Psoas muscle (tissue), 8 donors: Measurements from ENCODE around the gene VDR. TPM values are rescaled to one million over a fixed set of nuclear protein-coding genes. Genes with fewer than 3 reads are reported as not detected.
A peak's percentile ranks its signal among the peaks of the same experiment; 100 is the strongest.
"Not testable (repeated sequence)": the region's sequence is repeated elsewhere in the genome, so short reads cannot be mapped to it uniquely, and the experiment has no call there.

Source experiments
- ATAC-seq, 4 donors: fragments of 200-7000 bp; cut with Tn5 transposase; one replicate each; pipeline ENCODE4 v1.9.1; 2020; ENCODE audit warnings: moderate library complexity in 3 of 4, mild to moderate bottlenecking in 2 of 4
- DNase-seq, 2 donors: peaks; one replicate each; pipeline ENCODE4 v3.0.0-alpha.2; 2020
- H3K27ac ChIP-seq: fragments of 200-600 bp; one replicate; pipeline ENCODE4 v1.8.0; 2022
- H3K27me3 ChIP-seq, 3 donors: fragments of 200-600 bp in 1 of 3; one replicate each; pipeline versions ENCODE4 v1.6.1 to v1.8.0; 2013 to 2022; ENCODE audit warnings: low read length in 2 of 3, mild to moderate bottlenecking in 2 of 3, moderate library complexity in 1 of 3; ENCODE audit not compliant: insufficient read depth in 3 of 3
- H3K36me3 ChIP-seq, 2 donors: fragments of 200-600 bp in 1 of 2; one replicate each; pipeline versions ENCODE4 v1.6.1 to v1.8.0; 2013 to 2022; ENCODE audit warnings: low read depth in 1 of 2, mild to moderate bottlenecking in 1 of 2, moderate library complexity in 1 of 2; ENCODE audit not compliant: insufficient read depth in 1 of 2
- H3K4me1 ChIP-seq: fragments of 200-600 bp; one replicate; pipeline ENCODE4 v1.8.0; 2022
- H3K4me3 ChIP-seq: fragments of 200-600 bp; one replicate; pipeline ENCODE4 v1.8.0; 2022; ENCODE audit warnings: mild to moderate bottlenecking
- H3K9me3 ChIP-seq: fragments of 200-600 bp; one replicate; pipeline ENCODE4 v1.8.0; 2022
- whole genome bisulfite sequencing, 3 donors: extraction: QIAGEN DNeasy Blood & Tissue Kit; methylation state at CpG; one replicate each; pipeline versions ENCODE4 v1.1.6 to v1.1.7; 2013; 5-methylcytosine and 5-hydroxymethylcytosine counted together
- intact Hi-C, 2 donors: fragments of 100-400 bp; cut with DNase I; formaldehyde crosslinking; loops; one replicate each; pipeline versions ENCODE4 v1.11.0 to v1.14.2; 2022
- polyA plus RNA-seq, 3 donors: library from polyadenylated mRNA; stranded (reverse); fragments of 200-250 nt; gene quantifications; one replicate each; pipeline ENCODE4 v1.2.3, GENCODE V29; 2013
- total RNA-seq, 4 donors: library from RNA; stranded (reverse); fragmentation: NEBNext Ultra II Directional in 2 of 4; extraction: Animal tissue kit (Norgen Biotek cat#: 25700) in 2 of 4; gene quantifications; one replicate each; pipeline versions ENCODE4 v1.2.1 to v1.2.4, GENCODE V29; 2021 to 2023
- TF ChIP-seq, protein P1 (sequence below): fragments of 200-600 bp; IDR thresholded peaks from one replicate; pipeline ENCODE4 v1.8.0; 2022; ENCODE audit warnings: antibody characterized with exemption
- donor health status: healthy with polysubstance abuse.
- donor health status: DM: no; HTN: no; CAD: no; lungs with moderate emphysema.
- donor health status: Bipolar disorder and iron deficiency.
- donor health status: healthy.
- donor health status: DM: yes; HTN: yes; CAD: no.
- donor health status: DM: no; HTN: no; CAD: no.
- donor health status: DM: no; HTN: no; CAD: no.
- donor health status: DM: yes; HTN: yes; CAD: no.

The VDR gene
- total and polyA plus RNA-seq, 7 donors, result 0.62 to 6.1 (median 3.0) TPM

- WGBS, 3 donors, result 28 to 47% (median 31%) methylated on average over 15 to 23 of the region's 23 CpGs
- H3K27ac ChIP-seq, result peak overlapping the region; percentile 91
- peak in 2 of 4 donors; percentile 25 to 27 for ATAC-seq
- TF ChIP-seq, protein P1, sequence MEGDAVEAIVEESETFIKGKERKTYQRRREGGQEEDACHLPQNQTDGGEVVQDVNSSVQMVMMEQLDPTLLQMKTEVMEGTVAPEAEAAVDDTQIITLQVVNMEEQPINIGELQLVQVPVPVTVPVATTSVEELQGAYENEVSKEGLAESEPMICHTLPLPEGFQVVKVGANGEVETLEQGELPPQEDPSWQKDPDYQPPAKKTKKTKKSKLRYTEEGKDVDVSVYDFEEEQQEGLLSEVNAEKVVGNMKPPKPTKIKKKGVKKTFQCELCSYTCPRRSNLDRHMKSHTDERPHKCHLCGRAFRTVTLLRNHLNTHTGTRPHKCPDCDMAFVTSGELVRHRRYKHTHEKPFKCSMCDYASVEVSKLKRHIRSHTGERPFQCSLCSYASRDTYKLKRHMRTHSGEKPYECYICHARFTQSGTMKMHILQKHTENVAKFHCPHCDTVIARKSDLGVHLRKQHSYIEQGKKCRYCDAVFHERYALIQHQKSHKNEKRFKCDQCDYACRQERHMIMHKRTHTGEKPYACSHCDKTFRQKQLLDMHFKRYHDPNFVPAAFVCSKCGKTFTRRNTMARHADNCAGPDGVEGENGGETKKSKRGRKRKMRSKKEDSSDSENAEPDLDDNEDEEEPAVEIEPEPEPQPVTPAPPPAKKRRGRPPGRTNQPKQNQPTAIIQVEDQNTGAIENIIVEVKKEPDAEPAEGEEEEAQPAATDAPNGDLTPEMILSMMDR, result no peak
- peak in 1 of 2 donors; percentile 69 for DNase-seq
- no peaks in the 10 kb centered on the region for H3K9me3 ChIP-seq
- H3K27me3 ChIP-seq, result no peaks in the 10 kb centered on the region
- intact Hi-C loops, result no loop called here
- peaks cover 45% of the 10 kb centered on the region for H3K4me1 ChIP-seq
- peak overlapping the region; percentile 80 for H3K4me3 ChIP-seq
- no peaks in the 10 kb centered on the region for H3K36me3 ChIP-seq
These were observed 86.2 kb downstream of the VDR start for GRCh38 chr12:47818467-47819137.

DNA sequence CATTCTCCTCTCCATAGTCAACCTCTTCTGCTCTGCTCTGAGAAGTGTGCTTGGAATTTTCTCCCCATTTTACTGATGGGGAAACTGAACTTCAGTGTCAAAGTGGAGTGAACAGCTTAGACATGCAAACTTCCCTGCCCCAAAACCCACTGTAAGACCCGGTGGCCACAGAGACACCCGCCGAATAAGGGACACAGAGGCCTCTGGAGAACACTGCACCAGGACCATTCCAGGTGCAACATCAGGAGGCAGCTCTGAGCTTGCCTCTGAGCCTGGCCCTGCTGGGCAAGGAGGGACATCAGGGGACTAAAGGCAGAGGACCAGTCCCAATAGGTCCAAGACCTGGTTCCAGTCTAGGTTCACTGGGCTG lies 86.8 kb downstream of the VDR start:
- ATAC-seq (no peak), DNase-seq (no peak)
- TF ChIP-seq, protein P1, result no peak
- peak overlapping the region; percentile 80 for H3K4me3 ChIP-seq
- no peaks in the 10 kb centered on the region for H3K9me3 ChIP-seq
- H3K36me3 ChIP-seq, result no peaks in the 10 kb centered on the region
- 47 to 62% (median 55%) methylated on average over 3 of the region's 3 CpGs for WGBS, 3 donors
- H3K27ac ChIP-seq, result peak overlapping the region; percentile 91
- no peaks in the 10 kb centered on the region for H3K27me3 ChIP-seq
- intact Hi-C loops, result no loop called here
- peaks cover 45% of the 10 kb centered on the region for H3K4me1 ChIP-seq

DNA sequence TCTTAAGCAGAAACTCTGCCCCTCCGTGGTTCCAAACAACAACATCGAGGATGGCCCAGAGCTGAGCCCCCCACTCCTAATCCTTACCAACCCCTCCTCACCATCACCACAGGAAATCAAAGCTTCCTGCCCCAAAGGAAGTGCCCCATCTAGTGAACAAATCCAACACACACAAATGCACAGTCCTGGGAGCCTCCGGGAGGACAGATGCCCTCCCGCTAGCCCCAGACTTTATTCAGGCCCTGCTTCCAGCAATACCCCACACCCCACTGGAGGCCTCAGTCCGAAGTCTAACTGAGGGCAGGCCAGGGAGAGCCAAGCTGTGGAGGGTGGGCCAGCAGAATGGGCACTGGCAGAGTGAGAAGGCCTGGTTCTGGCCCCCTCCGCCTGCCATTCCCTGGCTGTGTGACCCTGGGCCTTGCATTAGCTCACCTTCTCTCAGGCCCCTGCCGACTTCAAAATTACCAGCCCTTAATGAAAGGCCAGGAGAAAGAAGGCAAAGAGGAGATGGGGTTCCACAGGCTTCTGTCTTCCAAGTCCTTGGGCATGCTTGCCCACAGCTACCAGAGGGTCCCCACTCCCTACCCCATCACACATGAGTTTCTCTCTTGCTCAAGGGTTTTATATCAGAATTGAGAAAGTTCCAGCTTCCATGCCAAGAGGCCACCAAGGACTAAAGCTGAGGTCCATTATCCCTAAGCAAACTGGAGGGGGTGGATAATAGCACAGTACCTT lies 87.4 kb downstream of the VDR start:
- peak in 1 of 2 donors; percentile 43 for DNase-seq
- H3K4me3 ChIP-seq, result peak overlapping the region; percentile 80
- no peaks in the 10 kb centered on the region for H3K36me3 ChIP-seq
- WGBS, 3 donors, result 24 to 37% (median 30%) methylated on average over 7 of the region's 7 CpGs
- H3K9me3 ChIP-seq, result no peaks in the 10 kb centered on the region
- no peaks in the 10 kb centered on the region for H3K27me3 ChIP-seq
- no peak for ATAC-seq
- peak overlapping the region; percentile 91 for H3K27ac ChIP-seq
- H3K4me1 ChIP-seq, result peaks cover 45% of the 10 kb centered on the region
- intact Hi-C loops, result no loop called here
- TF ChIP-seq, protein P1, result no peak

DNA sequence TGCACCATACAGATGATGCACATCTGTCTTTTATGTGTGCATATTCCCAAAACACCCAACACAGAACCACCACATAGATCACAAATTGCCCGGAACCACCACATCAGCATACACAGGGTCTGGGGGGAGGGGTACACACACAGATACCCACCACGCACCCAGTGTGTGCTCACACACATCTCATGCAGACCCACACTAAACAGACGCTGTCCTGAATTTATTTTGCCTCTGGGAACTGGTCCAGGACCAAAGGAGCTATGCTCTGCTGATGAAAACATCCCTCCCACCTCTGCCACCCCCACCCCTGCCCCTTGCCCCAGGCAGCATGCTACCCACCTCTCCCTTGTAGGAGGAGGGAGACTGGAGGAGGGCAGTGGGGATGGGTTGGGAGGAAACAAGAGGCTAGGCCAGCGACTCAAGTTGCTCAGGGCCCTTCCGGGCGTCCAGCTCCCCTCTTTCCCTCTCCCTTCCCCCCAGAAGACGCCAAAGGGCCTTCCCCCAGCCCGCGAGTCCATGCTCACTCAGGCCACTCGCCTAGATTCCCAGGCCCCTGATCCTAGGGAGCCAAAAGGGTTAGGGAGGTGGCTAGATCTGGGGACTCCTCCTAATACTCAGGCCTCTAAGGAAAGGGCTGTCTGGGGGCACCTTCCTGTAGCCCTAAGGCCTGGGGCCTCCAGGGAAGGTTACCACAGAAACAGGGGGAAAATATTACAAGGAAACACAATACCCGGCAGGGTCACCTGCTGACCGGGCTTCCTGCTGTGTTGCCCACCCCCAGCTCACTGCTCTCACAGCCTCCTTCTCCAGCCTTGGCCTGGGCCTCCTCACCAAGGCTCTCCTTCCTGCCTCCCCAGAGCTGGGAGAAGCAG lies 88.2 kb downstream of the VDR start:
- WGBS, 3 donors, result 37 to 43% (median 38%) methylated on average over 11 to 12 of the region's 12 CpGs
- H3K4me1 ChIP-seq, result peaks cover 48% of the 10 kb centered on the region
- TF ChIP-seq, protein P1, result no peak
- ATAC-seq (no peak), DNase-seq (peak in 1 of 2 donors; percentile 48)
- peak overlapping the region; percentile 91 for H3K27ac ChIP-seq
- no peaks in the 10 kb centered on the region for H3K9me3 ChIP-seq
- H3K36me3 ChIP-seq, result no peaks in the 10 kb centered on the region
- intact Hi-C loops, result no loop called here
- no peaks in the 10 kb centered on the region for H3K27me3 ChIP-seq
- peak overlapping the region; percentile 80 for H3K4me3 ChIP-seq

DNA sequence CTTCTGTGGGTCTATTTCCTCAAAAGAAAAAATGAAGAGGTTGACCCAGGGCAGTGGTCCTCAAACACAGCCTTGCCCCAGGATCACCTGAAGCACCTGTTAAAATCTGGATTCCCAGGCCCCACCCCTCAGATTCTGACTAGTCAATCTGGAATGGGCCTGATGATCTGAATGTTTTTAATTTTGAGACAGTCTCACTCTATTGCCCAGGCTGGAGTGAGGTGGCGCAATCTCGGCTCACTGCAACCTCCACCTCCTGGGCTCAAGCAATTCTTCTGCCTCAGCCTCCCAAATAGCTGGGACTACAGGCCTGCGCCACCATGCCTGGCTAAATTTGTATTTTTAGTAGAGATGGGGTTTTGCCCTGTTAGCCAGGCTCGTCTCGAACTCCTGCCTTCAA lies 89.3 kb downstream of the VDR start:
- peak in 1 of 2 donors; percentile 38 for DNase-seq
- Histone ChIP-seq H3K4me1 (peaks cover 51% of the 10 kb centered on the region), H3K27ac (peak overlapping the region; percentile 97)
- 84 to 94% (median 93%) methylated on average over 5 of the region's 5 CpGs for WGBS, 3 donors
- H3K4me3 ChIP-seq, ATAC-seq, H3K27me3 ChIP-seq, intact Hi-C loops, H3K36me3 ChIP-seq, H3K9me3 ChIP-seq: not testable (repeated sequence)
